Adipocyte (in vitro differentiated cells): Measurements from ENCODE around the gene CSN3.
A peak's percentile ranks its signal among the peaks of the same experiment; 100 is the strongest.

Experiments
- DNase-seq: peaks from one replicate; pipeline ENCODE4 v3.0.0-alpha.2; 2015; ENCODE audit warnings: low read depth
- H3K27me3 ChIP-seq: replicated peaks from 2 replicates; pipeline ENCODE4 v1.7.0; 2013; ENCODE audit warnings: mild to moderate bottlenecking, low read length, moderate library complexity; ENCODE audit not compliant: control insufficient read depth, insufficient read depth
- H3K36me3 ChIP-seq: 2 replicates; pipeline ENCODE4 v1.7.0; 2013; ENCODE audit warnings: low read length, mild to moderate bottlenecking, moderate library complexity; ENCODE audit not compliant: control insufficient read depth, insufficient read depth, severe bottlenecking
- H3K4me1 ChIP-seq: 2 replicates; pipeline ENCODE4 v1.7.0; 2013; ENCODE audit warnings: mild to moderate bottlenecking, low read length, moderate library complexity; ENCODE audit not compliant: control insufficient read depth, insufficient read depth
- H3K4me3 ChIP-seq: 2 replicates; pipeline ENCODE4 v1.7.0; 2013; ENCODE audit warnings: mild to moderate bottlenecking, low read length, moderate library complexity
- H3K9ac ChIP-seq: 2 replicates; pipeline ENCODE4 v1.7.0; 2013; ENCODE audit warnings: mild to moderate bottlenecking, low read length, moderate library complexity
- H3K9me3 ChIP-seq: 2 replicates; pipeline ENCODE4 v1.7.0; 2013; ENCODE audit warnings: mild to moderate bottlenecking, low read length, moderate library complexity; ENCODE audit not compliant: control insufficient read depth

CSN3 gene

DNA sequence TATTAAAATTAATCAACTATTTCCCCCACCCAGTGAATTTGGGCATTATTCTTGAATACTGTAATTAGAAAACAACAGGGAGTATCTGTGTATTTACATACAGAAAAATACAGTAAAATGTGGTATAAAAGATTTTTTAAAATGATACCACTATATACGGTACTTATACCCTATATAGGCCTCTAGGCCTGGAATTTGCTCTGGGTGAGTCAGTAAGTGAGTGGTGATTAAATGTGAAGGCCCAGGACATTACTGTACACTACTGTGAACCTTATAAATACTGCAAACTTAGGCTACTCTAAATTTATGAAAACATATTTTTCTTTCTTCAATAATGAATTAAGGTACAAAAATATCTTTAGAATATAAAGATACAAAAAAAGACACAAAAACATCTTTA lies 6.3 kb upstream of the CSN3 start:
- peak; percentile 65 for DNase-seq
- Histone ChIP-seq H3K27me3 (no peaks in the 10 kb centered on the region), H3K9me3 (no peaks in the 10 kb centered on the region), H3K4me3 (no peak overlapping the region), H3K9ac (no peak overlapping the region), H3K36me3 (no peaks in the 10 kb centered on the region), H3K4me1 (peaks cover 9% of the 10 kb centered on the region)

DNA sequence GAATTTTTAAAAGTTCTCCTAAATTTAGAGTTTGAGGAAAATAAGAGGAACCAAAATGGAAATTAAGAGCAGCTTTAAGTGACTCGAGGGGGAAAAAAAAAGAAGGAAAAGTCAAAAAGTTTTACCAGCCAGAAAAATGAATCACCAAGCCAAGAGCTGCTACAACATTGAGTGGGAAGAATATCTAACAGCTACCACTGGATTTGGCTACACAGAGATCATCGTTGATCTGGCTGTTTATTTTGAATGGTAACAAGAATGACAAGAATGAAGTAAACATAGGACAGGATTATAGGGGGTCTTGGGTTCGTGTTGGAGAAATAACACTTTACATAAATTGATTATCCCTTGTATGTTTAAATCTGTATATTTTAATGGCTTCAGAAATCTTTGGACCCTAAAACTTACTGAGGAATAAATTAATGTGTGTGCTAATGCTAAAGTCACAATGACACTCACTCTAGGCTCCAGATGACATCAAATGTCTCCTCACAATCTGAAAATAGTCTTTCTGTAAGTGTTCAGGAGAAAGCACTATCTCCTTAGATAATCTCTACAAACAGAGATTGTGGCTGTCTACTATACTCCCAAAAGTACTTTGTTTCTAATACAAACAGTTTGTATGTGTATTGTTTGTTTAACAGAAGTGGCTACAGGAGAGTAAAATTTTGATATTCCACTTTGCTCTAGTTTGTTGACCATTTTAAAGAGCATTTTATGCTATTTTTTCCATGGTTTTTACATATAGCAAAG lies 3.1 kb upstream of the CSN3 start:
- Histone ChIP-seq H3K9me3 (no peaks in the 10 kb centered on the region), H3K27me3 (no peaks in the 10 kb centered on the region), H3K9ac (no peak overlapping the region), H3K4me3 (no peak overlapping the region), H3K36me3 (no peaks in the 10 kb centered on the region), H3K4me1 (peaks cover 9% of the 10 kb centered on the region)
- DNase-seq, result peak; percentile 28

DNA sequence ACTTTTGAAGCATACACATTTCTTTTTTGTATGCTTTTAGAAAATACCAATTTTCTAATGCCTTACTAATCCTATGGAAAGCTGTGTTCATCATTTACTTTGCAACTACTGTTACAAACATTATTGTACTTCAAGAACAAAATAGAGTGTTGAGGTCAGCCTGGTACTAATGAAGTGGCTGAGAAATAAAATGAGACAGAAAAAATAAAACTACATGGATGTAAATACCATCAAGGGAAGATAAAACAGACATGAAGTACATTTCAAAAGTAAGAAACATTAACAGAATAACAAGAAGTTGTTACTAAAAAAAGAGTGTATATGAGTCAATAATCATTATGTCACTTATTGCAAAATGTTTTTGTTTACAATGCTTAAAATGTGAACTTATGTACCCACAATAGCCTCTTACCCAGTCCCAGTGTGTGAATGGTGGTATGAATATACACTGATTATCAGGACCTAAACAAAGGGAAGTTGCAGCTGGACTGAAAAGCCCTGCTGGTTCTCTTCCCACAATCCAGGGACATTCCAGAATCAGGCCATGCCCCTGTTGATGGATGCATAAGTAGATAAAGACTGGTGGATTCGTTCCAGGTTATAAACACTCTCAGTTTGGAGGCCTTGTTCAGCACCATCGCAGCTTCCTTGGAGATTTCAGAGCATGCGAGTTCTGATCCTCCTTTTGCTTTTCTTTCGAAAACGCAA lies 2.4 kb upstream of the CSN3 start:
- peak; percentile 29 for DNase-seq
- H3K4me1 ChIP-seq, result peaks cover 9% of the 10 kb centered on the region
- no peaks in the 10 kb centered on the region for H3K27me3 ChIP-seq
- no peak overlapping the region for H3K9ac ChIP-seq
- no peak overlapping the region for H3K4me3 ChIP-seq
- no peaks in the 10 kb centered on the region for H3K36me3 ChIP-seq
- H3K9me3 ChIP-seq, result no peaks in the 10 kb centered on the region

DNA sequence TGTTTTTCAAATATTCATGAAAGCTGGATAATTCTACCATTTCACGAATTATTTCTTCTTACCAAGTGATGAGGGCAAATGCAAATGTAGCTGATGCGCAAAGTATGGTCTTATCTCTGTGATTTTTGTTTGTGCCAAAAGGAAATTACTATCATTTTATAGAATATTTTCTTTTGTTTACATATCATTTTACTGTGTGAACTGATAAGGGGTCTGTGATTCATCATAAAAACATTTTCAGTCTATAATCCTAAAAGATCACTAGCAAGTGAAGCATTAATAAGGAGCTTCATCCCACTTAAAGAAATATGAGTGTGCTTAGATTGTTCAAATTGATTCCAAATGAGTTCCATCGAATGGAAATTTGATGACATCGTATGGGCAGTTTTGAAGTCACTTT lies 694 bp downstream of the CSN3 start:
- H3K36me3 ChIP-seq, result no peaks in the 10 kb centered on the region
- no peak for DNase-seq
- H3K4me3 ChIP-seq, result no peak overlapping the region
- H3K9ac ChIP-seq, result no peak overlapping the region
- peaks cover 9% of the 10 kb centered on the region for H3K4me1 ChIP-seq
- H3K27me3 ChIP-seq, result no peaks in the 10 kb centered on the region
- no peaks in the 10 kb centered on the region for H3K9me3 ChIP-seq

DNA sequence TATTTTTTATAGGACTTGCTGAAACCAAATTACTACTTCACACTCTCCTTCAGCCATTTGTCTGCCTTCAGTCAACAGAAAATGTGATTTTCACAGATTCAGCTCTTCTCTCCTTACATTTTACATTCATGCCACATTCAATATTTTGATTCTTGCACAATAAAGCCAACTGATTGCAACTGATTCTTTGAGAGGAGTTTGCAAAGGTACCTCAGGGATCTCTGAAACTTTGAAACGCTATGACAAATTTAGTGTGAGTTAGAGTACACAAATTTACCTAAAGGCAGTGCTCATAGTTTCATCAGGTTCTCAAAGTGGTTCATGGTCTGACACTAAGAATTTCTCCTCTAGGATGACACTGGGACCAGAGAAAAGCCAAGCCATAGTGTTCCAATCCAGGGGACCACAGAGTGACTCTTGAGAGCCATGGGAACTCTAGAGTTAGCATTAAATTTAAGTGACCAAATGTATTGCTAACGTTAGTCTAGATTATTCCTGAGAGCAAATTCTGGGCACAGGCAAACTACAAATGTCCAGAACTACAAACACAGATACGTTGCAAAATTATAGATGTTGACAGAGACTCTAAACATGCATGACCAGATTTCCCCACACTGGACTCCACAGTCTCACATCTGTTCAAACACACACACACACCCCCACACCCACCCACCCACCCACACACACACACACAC lies 9.0 kb downstream of the CSN3 start:
- H3K4me1 ChIP-seq, result no peaks in the 10 kb centered on the region
- H3K4me3 ChIP-seq, result no peak overlapping the region
- DNase-seq, result no peak
- no peaks in the 10 kb centered on the region for H3K9me3 ChIP-seq
- no peaks in the 10 kb centered on the region for H3K27me3 ChIP-seq
- no peaks in the 10 kb centered on the region for H3K36me3 ChIP-seq
- no peak overlapping the region for H3K9ac ChIP-seq

DNA sequence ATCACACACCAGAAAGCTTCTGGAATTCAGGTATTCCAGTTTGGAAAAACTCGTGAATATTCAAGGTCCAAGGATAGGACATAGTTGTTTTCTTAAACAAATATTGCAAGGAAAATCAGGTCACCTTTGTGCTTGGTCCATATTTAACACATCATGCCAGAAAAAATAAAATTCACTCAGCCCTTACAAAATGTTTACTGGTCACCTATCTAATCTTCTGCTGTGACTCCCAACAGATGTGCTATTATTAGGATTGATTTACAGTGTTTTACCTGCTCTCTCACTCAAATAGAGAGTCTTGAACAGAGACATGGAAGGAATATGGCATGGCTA lies 9.5 kb downstream of the CSN3 start:
- Histone ChIP-seq H3K4me1 (no peaks in the 10 kb centered on the region), H3K4me3 (no peak overlapping the region), H3K9ac (no peak overlapping the region), H3K27me3 (no peaks in the 10 kb centered on the region), H3K36me3 (no peaks in the 10 kb centered on the region), H3K9me3 (no peaks in the 10 kb centered on the region)
- no peak for DNase-seq

DNA sequence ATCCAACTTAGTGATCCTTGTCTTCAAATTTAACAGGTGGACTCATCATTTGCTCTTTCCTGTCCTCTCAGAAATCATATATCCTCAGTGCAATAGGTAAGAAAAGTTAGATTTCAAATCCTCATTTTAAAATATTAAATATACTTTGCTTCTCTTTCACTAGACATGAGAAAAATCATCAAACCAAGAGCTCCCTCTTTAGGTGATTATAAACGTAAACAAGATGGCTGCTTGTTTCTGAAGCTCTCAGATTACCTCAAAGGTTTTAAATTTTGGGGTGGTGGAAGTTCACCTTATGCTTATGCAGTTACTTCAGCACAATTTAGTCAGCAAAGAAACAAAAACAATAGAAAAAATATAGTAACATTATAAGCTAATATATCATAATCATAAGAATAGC lies 27.3 kb downstream of the CSN3 start:
- no peaks in the 10 kb centered on the region for H3K36me3 ChIP-seq
- H3K27me3 ChIP-seq, result no peaks in the 10 kb centered on the region
- H3K4me1 ChIP-seq, result no peaks in the 10 kb centered on the region
- peak; percentile 65 for DNase-seq
- no peak overlapping the region for H3K9ac ChIP-seq
- H3K4me3 ChIP-seq, result no peak overlapping the region
- H3K9me3 ChIP-seq, result no peaks in the 10 kb centered on the region

DNA sequence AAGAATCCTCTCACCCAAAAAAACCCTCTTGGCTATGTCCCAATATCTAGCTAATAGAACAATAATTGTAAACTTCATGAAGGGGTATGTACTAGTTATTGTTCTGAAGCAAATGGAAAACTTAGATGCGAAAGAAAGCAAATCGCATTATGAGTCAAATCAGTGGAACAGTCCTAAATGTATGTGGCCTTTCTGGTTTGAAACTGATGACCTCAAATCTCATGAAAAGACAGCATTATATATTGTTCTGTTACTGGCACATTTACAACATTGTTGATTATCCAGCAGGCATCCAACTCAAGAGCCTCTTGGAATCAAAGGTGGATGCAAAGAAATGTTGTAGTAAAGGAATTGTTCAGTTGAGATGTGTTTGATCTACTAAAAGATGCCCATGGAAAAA lies 34.7 kb downstream of the CSN3 start:
- Histone ChIP-seq H3K36me3 (no peaks in the 10 kb centered on the region), H3K4me3 (no peak overlapping the region), H3K9ac (no peak overlapping the region), H3K4me1 (no peaks in the 10 kb centered on the region), H3K9me3 (peaks cover 4% of the 10 kb centered on the region), H3K27me3 (no peaks in the 10 kb centered on the region)
- DNase-seq, result no peak

DNA sequence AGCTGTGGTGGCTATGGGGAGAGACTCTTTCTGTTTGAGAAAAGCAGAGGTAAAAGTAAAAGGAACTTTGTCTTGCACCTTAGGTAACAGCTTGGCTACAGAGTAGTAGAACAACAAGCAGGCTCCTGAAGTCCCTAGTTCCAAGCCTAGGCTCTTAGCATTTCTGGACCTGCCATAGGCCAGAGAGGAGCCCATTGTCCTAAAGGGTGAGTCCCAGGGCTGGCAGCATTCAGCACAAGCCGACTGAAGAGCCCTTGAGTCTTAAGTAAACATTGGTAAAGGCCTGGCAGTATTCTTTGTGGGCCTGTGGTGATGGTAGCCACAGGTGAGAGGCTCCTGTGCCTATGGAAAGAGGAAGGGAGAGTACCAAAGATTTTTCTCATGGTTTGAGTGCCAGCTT lies 38.2 kb downstream of the CSN3 start:
- Histone ChIP-seq H3K9ac (no peak overlapping the region), H3K36me3 (no peaks in the 10 kb centered on the region), H3K4me3 (no peak overlapping the region), H3K9me3 (peaks cover 4% of the 10 kb centered on the region), H3K4me1 (no peaks in the 10 kb centered on the region), H3K27me3 (no peaks in the 10 kb centered on the region)
- no peak for DNase-seq

DNA sequence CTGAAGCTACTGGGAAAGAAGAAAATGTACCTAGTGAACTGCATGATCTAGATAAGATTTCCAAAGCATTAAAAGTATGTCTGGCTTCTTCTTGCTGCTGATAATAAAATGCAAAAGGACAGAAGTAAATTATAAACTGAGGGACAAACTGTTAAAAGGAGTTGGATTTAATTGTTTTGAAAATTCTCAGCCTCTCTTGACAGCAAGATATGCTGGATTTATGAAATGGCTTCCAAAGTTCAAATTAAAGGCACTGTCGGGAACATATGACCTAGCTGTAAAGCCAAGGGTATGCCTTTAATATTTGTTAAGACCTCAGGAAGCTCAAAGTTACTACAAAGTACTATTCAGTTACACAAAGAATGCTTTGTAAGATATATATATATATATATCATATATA lies 46.3 kb downstream of the CSN3 start:
- Histone ChIP-seq H3K9ac (no peak overlapping the region), H3K36me3 (no peaks in the 10 kb centered on the region)

DNA sequence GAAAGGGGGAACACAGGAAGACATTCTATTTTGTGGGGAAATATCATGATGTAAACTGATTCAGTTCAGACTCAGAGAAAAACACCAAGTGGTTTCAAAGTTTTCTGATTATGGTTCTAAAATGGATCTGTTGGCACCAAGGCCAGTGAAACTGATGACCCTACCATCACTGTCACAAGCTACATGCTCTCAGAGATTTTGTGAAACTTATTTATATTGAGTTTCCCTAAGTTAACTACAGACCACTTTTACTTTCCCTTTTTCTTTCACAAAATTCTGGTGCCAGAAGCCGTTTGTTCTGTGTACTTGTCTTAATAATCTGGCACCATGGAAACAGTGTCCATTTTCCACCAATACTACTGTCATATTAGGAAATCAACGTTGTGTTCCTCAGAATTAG lies 48.9 kb downstream of the CSN3 start:
- H3K9me3 ChIP-seq, result no peaks in the 10 kb centered on the region
- DNase-seq, result no peak
- no peaks in the 10 kb centered on the region for H3K27me3 ChIP-seq

More for the DNA sequence above, 46.3 kb downstream of the CSN3 start:
- Histone ChIP-seq H3K4me1 (no peaks in the 10 kb centered on the region), H3K9me3 (no peaks in the 10 kb centered on the region), H3K4me3 (no peak overlapping the region), H3K27me3 (no peaks in the 10 kb centered on the region)
- no peak for DNase-seq

More for the DNA sequence above, 48.9 kb downstream of the CSN3 start:
- Histone ChIP-seq H3K9ac (no peak overlapping the region), H3K4me1 (no peaks in the 10 kb centered on the region), H3K36me3 (no peaks in the 10 kb centered on the region), H3K4me3 (no peak overlapping the region)
